SH-SY5Y (cell line): ENCODE results near the gene NACC1.

ENCODE experiments used
- GATA2 ChIP-seq: IDR thresholded peaks from 2 replicates; pipeline ENCODE4 v1.6.1; 2011; ENCODE audit warnings: mild to moderate bottlenecking, low read depth, low read length
- GATA3 ChIP-seq: IDR thresholded peaks from 2 replicates; pipeline ENCODE4 v1.6.1; 2011; ENCODE audit warnings: low read depth, mild to moderate bottlenecking, low read length, moderate library complexity

DNA sequence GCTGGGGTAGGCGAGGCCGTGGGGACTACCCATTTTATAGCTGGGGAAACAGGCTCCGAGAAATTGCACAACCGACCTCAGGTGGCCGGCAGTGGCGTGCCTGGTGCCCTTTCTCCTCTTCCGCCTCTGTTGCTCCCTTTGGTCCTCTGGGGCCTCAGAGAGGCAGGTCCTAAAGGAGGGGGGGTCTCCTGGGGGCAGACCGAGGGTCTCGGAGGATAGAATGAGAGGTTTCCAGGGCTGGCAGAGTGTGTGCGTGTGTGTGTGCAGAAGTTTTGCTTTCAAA is 20.8 kb downstream of the NACC1 start:
- no peak for TF ChIP-seq GATA2
- no peak for TF ChIP-seq GATA3
